ENCODE data around the gene UGT2B10.

DNA sequence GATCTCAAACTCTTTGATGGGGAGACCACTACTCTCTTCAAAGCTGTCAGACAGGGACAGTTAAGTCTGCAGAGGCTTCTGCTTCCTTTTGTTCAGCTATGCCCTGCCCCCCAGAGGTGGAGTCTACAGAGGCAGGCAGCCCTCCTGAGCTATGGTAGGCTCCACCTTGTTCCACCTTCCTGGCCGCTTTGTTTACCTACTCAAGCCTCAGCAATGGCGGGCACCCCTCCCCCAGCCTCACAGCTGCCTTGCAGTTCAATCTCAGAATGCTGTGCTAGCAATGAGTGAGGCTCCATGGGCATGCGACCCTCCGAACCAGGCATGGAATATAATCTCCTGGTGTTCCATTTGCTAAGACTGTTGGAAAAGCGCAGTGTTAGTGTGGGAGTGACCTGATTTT is 42.1 kb upstream of the UGT2B10 start:
- TF ChIP-seq TEAD3 (CRISPR knock-in tag; optimal IDR thresholded peaks at IDR 0.05; ENCODE audit: borderline replicate concordance) (no peak), ZNF550 (CRISPR knock-in tag; IDR thresholded peaks at IDR 0.05; ENCODE audit: borderline replicate concordance) (no peak), CTCF (CRISPR knock-in tag; IDR thresholded peaks at IDR 0.05) (no peak), MXD4 (CRISPR knock-in tag; IDR thresholded peaks at IDR 0.05) (no peak), ZNF879 (CRISPR knock-in tag; IDR thresholded peaks at IDR 0.05) (no peak), POLR2AphosphoS5 (IDR thresholded peaks at IDR 0.05; ENCODE audit: low read depth, low read length) (no peak), SMAD3 (CRISPR knock-in tag; IDR thresholded peaks at IDR 0.05) (no peak), BHLHE40 (IDR thresholded peaks at IDR 0.05; ENCODE audit: low read length) (no peak), TAF1 (CRISPR knock-in tag; IDR thresholded peaks at IDR 0.05) (no peak), NR2F6 (IDR thresholded peaks at IDR 0.05) (no peak), NR2F6 (CRISPR knock-in tag; IDR thresholded peaks at IDR 0.05) (no peak)
- TF ChIP-seq, protein P1, sequence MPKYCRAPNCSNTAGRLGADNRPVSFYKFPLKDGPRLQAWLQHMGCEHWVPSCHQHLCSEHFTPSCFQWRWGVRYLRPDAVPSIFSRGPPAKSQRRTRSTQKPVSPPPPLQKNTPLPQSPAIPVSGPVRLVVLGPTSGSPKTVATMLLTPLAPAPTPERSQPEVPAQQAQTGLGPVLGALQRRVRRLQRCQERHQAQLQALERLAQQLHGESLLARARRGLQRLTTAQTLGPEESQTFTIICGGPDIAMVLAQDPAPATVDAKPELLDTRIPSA (CRISPR knock-in tag; IDR thresholded peaks at IDR 0.05; ENCODE audit: borderline replicate concordance): no peak
- TF ChIP-seq, protein P2, sequence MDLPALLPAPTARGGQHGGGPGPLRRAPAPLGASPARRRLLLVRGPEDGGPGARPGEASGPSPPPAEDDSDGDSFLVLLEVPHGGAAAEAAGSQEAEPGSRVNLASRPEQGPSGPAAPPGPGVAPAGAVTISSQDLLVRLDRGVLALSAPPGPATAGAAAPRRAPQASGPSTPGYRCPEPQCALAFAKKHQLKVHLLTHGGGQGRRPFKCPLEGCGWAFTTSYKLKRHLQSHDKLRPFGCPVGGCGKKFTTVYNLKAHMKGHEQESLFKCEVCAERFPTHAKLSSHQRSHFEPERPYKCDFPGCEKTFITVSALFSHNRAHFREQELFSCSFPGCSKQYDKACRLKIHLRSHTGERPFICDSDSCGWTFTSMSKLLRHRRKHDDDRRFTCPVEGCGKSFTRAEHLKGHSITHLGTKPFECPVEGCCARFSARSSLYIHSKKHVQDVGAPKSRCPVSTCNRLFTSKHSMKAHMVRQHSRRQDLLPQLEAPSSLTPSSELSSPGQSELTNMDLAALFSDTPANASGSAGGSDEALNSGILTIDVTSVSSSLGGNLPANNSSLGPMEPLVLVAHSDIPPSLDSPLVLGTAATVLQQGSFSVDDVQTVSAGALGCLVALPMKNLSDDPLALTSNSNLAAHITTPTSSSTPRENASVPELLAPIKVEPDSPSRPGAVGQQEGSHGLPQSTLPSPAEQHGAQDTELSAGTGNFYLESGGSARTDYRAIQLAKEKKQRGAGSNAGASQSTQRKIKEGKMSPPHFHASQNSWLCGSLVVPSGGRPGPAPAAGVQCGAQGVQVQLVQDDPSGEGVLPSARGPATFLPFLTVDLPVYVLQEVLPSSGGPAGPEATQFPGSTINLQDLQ (CRISPR knock-in tag; IDR thresholded peaks at IDR 0.05): no peak
- TF ChIP-seq, protein P3, sequence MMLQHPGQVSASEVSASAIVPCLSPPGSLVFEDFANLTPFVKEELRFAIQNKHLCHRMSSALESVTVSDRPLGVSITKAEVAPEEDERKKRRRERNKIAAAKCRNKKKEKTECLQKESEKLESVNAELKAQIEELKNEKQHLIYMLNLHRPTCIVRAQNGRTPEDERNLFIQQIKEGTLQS (CRISPR knock-in tag; IDR thresholded peaks at IDR 0.05): no peak
